ENCODE measurements around the gene PLXNB3.

PLXNB3 gene

GRCh38 chrX:153783378-153784013 lies 19.4 kb downstream of the PLXNB3 start:
- no peak overlapping the region for H3K4me3 ChIP-seq (ENCODE audit: low read depth, low read length)
- no peak for TF ChIP-seq CTCF (IDR thresholded peaks at IDR 0.05; ENCODE audit: low read depth, low read length)

DNA sequence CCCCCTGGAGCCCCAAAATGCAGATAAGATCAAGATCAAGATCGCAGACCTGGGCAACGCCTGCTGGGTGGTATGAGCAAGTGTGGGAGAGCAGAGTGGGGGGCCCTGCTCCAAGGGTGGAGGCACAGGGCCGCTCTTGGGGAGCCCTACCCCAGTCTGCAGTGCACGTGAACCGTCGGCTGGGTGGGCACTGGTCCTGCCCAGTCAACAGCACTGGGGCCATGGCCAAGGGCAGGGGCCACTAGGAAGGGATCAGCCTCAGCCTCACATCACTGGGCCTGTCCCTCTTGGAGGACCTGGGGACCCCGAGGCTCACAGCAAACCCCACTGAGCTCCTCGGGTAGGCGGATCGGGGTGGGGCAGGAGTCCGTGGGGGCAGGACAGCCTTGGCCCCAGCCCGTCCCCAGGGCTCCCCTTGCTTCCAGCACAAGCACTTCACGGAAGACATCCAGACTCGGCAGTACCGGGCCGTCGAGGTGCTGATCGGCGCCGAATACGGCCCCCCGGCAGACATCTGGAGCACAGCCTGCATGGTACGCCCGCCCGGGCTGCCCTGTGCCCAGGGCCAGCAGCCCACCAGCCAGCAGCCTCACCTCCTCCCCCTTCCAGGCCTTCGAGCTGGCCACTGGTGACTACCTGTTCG lies 20.4 kb downstream of the PLXNB3 start:
- H3K4me3 ChIP-seq (ENCODE audit: low read depth, low read length) = no peak overlapping the region
- TF ChIP-seq CTCF (IDR thresholded peaks at IDR 0.05; ENCODE audit: low read depth, low read length) = no peak

GRCh38 chrX:153786669-153787068 lies 22.6 kb downstream of the PLXNB3 start:
- no peak for TF ChIP-seq CTCF (IDR thresholded peaks at IDR 0.05; ENCODE audit: low read depth, low read length)

DNA sequence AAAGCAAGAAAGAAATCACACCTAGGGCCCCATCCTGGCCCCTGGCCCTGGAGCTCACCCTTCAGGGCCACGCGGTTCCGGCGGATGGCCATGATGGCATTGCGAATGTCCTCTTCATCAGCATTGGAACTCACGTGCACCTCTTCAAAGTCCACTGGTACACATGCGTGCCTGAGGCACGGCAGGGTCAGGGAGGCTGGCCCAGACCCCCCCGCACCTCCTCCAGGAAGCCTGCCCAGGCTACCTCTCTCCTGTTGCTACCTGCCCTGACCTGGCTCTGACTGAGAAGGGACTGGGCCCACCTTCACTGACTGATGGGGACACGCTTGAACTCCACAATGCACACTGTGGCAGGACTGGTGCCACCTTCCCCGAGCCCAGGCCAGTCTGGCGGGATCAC lies 25.6 kb downstream of the PLXNB3 start:
- TF ChIP-seq CTCF (IDR thresholded peaks at IDR 0.05; ENCODE audit: low read depth, low read length) = no peak
- no peak overlapping the region for H3K4me3 ChIP-seq (ENCODE audit: low read depth, low read length)

More at GRCh38 chrX:153786669-153787068, 22.6 kb downstream of the PLXNB3 start:
- H3K4me3 ChIP-seq (ENCODE audit: low read depth, low read length) = no peak overlapping the region

GRCh38 chrX:153791104-153791852 lies 27.2 kb downstream of the PLXNB3 start:
- no peak for TF ChIP-seq CTCF (IDR thresholded peaks at IDR 0.05; ENCODE audit: low read depth, low read length)
- H3K4me3 ChIP-seq (ENCODE audit: low read depth, low read length) = no peak overlapping the region

DNA sequence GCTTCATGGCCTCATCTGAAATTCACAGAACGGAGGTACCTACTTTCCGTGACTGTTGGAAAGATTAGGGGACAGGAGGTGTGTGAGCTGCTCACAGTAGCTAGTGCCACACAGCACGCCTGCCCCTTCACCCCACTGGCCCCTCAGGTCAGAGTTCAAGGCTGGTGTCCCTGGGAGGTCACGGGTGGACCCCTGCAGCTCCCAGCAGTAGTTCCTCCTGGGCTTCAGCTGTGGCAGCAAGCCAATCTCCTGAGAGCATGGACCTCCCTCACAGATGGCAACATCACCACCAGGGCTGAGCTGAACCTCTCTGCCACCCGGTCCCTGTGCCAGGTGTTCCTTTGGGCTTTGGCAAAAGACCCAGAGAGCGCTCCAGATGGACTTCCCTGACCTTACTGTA lies 28.3 kb downstream of the PLXNB3 start:
- H3K4me3 ChIP-seq (ENCODE audit: low read depth, low read length) = no peak overlapping the region
- no peak for TF ChIP-seq CTCF (IDR thresholded peaks at IDR 0.05; ENCODE audit: low read depth, low read length)

DNA sequence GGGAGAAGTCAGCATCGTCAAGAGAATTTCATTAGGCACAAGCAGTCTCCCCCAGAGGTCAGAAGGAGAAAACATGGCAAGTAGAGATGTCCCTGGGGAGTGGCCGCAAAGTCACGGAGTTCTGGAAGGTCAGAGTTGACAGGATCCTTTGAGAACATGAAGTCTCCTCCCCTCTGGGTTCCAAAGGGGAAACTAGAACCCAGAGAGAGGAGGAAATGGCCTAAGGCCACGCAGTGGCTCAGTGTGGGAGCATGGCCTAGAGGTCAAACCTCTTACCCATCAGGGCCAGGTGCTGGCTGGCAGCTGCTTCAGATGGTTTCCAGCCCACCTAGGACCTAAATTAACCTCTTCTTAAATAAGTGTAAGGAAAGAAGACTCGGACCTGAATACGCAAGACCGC lies 29.2 kb downstream of the PLXNB3 start:
- peak overlapping the region; percentile 72 for H3K4me3 ChIP-seq (ENCODE audit: low read depth, low read length)
- TF ChIP-seq CTCF (IDR thresholded peaks at IDR 0.05; ENCODE audit: low read depth, low read length) = no peak
